Measurements from ENCODE around the gene FCF1.

DNA sequence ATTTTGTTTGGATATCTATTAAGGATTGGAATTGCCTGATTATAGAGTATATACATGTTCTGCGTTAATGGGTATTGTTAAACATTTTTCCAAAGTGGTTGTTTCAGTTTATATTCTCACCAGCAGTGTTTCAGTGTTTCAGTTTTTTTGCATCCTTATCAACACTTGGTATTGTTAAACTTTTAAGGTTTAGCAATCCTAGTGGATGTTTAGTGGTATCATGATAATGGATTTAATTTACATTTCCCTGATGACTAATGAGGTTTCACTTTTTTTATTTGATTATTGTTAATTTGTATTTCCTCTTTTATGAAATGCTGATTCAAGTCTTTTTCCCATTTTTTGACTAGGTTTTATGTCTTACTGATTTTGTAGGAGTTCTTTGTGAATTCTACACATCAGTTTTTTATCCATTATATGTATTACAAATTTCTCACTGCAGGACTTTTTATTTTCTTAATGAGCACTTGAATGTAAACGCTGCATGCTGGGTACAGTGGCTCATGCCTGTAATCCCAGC is 73.9 kb downstream of the FCF1 start:
- TF ChIP-seq, protein P1, sequence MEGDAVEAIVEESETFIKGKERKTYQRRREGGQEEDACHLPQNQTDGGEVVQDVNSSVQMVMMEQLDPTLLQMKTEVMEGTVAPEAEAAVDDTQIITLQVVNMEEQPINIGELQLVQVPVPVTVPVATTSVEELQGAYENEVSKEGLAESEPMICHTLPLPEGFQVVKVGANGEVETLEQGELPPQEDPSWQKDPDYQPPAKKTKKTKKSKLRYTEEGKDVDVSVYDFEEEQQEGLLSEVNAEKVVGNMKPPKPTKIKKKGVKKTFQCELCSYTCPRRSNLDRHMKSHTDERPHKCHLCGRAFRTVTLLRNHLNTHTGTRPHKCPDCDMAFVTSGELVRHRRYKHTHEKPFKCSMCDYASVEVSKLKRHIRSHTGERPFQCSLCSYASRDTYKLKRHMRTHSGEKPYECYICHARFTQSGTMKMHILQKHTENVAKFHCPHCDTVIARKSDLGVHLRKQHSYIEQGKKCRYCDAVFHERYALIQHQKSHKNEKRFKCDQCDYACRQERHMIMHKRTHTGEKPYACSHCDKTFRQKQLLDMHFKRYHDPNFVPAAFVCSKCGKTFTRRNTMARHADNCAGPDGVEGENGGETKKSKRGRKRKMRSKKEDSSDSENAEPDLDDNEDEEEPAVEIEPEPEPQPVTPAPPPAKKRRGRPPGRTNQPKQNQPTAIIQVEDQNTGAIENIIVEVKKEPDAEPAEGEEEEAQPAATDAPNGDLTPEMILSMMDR (IDR thresholded peaks at IDR 0.05): peak; percentile 21; the same call in 1 of the 2 replicates
- no peak for TF ChIP-seq EZH2phosphoT487 (IDR thresholded peaks at IDR 0.05; ENCODE audit: borderline replicate concordance, low read depth)

Data from SK-N-SH (cell line).